WI38 (cell line): ENCODE results near the gene SLC26A5.
"Not testable (repeated sequence)": the region's sequence is repeated elsewhere in the genome, so short reads cannot be mapped to it uniquely, and the experiment has no call there.

ENCODE experiments used
- H3K4me3 ChIP-seq: 2 replicates; pipeline ENCODE4 v1.5.1; 2011; ENCODE audit warnings: low read depth, mild to moderate bottlenecking, control low read depth, low read length
- CTCF ChIP-seq: IDR thresholded peaks from 2 replicates; pipeline ENCODE4 v1.5.1; 2012; ENCODE audit warnings: low read depth, mild to moderate bottlenecking, control low read depth, low read length

Gene SLC26A5

GRCh38 chr7:103423467-103424179, 22.4 kb downstream of the SLC26A5 start:
- TF ChIP-seq CTCF: no peak
- no peak overlapping the region for H3K4me3 ChIP-seq

GRCh38 chr7:103420857-103421384, 25.1 kb downstream of the SLC26A5 start:
- no peak overlapping the region for H3K4me3 ChIP-seq
- TF ChIP-seq CTCF: no peak

DNA sequence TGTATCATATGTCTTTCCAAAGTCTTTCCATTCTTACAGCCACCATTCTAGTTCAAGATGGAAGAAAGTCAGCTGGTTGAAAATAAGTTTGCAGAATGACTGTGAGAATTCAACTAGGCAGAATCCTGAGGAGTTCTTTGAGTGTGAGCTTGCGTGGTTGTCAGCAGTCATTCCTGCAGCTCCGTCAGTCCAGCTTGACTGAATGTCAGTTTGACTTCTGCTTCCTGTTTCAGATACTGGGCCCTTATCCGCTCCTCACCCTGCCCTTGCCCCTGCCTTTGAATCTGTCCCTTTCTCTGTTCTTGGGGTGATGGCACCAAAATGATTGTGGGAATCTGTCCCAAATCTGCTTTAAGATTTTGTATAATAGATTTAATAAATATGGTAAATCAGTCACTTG, 27.8 kb downstream of the SLC26A5 start:
- no peak for TF ChIP-seq CTCF
- no peak overlapping the region for H3K4me3 ChIP-seq

GRCh38 chr7:103413407-103413806, 32.6 kb downstream of the SLC26A5 start:
- H3K4me3 ChIP-seq: no peak overlapping the region
- TF ChIP-seq CTCF: no peak

DNA sequence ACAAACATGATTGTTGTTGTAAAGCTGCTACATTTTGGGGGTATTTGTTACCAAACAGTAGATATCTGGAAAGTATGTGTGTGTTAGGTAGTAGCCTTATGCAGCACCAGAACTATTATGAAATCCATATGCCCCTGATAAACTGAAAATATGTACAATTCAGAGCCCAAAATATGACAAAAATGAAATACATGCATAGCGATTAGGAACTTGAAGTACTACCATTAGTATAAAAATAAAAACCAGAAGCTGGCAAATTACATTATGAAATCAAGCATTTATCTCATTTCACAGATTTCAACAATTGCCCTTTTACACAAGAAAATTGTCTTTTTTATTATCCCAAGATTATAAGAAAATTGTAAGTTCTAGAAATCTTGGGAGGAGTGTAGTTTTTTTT, 33.9 kb downstream of the SLC26A5 start:
- no peak overlapping the region for H3K4me3 ChIP-seq
- no peak for TF ChIP-seq CTCF

- H3K4me3 ChIP-seq: not testable (repeated sequence)
These were observed 40.0 kb downstream of the SLC26A5 start for GRCh38 chr7:103405789-103406613.

DNA sequence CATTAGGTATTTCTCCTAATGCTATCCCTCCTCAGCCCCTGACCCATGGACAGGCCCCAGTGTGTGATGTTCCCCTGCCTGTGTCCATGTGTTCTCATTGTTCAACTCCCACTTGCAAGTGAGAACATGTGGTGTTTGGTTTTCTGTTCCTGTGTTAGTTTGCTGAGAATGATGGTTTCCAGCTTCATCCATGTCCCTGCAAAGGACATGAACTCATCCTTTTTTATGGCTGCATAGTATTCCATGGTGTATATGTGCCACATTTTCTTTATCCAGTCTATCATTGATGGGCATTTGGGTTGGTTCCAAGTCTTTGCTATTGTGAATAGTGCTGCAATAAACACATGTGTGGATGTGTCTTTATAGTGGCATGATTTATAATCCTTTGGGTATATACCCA, 46.3 kb downstream of the SLC26A5 start:
- not testable (repeated sequence) for H3K4me3 ChIP-seq

GRCh38 chr7:103398483-103399127, 47.4 kb downstream of the SLC26A5 start:
- TF ChIP-seq CTCF: no peak
- no peak overlapping the region for H3K4me3 ChIP-seq
